WERI-Rb-1 (cell line): ENCODE results near the gene BARHL1.
A peak's percentile ranks its signal among the peaks of the same experiment; 100 is the strongest.

ENCODE experiments used
- DNase-seq: peaks from one replicate; pipeline ENCODE4 v3.0.0-alpha.2; 2020
- H3K27ac ChIP-seq: fragments of 250-450 bp; sonication (Bioruptor Pico); 2 replicates; pipeline ENCODE4 v1.5.1; 2020; ENCODE audit warnings: mild to moderate bottlenecking, moderate library complexity
- H3K27me3 ChIP-seq: fragments of 250-450 bp; sonication (Bioruptor Pico); 2 replicates; pipeline ENCODE4 v1.5.1; 2021; ENCODE audit warnings: mild to moderate bottlenecking, low read depth, moderate library complexity; ENCODE audit not compliant: insufficient read depth, severe bottlenecking
- H3K36me3 ChIP-seq: fragments of 250-450 bp; sonication (Bioruptor Pico); 2 replicates; pipeline ENCODE4 v1.5.1; 2020; ENCODE audit warnings: mild to moderate bottlenecking, moderate library complexity
- H3K4me3 ChIP-seq: 2 replicates; pipeline ENCODE4 v1.5.1; 2011; ENCODE audit warnings: low read depth, mild to moderate bottlenecking, control low read depth, low read length
- H3K9me3 ChIP-seq: fragments of 250-450 bp; sonication (Bioruptor Pico); 2 replicates; pipeline ENCODE4 v1.5.1; 2021; ENCODE audit warnings: mild to moderate bottlenecking, moderate library complexity; ENCODE audit not compliant: severe bottlenecking
- CTCF ChIP-seq: IDR thresholded peaks from 2 replicates; pipeline ENCODE4 v1.5.1; 2011; ENCODE audit warnings: low read depth, mild to moderate bottlenecking, control low read depth, inconsistent platforms, low read length

Gene BARHL1

GRCh38 chr9:132582276-132582785 lies at the start of gene BARHL1:
Gene BARHL1, plus strand, starts transcription at chr9:132582606. Its CDS starts 192 bp downstream, at chr9:132582798.
- no peak for TF ChIP-seq CTCF
- no peak for DNase-seq
- H3K4me3 ChIP-seq = peak within 1 kb of the TSS; percentile 14

GRCh38 chr9:132534832-132535231 lies 47.6 kb upstream of the BARHL1 start:
- Histone ChIP-seq H3K27ac (no peak overlapping the region), H3K9me3 (peaks cover 11% of the 10 kb centered on the region), H3K27me3 (no peaks in the 10 kb centered on the region), H3K4me3 (no peak overlapping the region), H3K36me3 (no peaks in the 10 kb centered on the region)
- no peak for TF ChIP-seq CTCF
- DNase-seq = no peak

More at GRCh38 chr9:132582276-132582785, at the start of gene BARHL1:
- H3K27me3 ChIP-seq = peaks cover 99% of the 10 kb centered on the region
- peaks cover 4% of the 10 kb centered on the region for H3K9me3 ChIP-seq
- H3K27ac ChIP-seq = no peak within 1 kb of the TSS
- H3K36me3 ChIP-seq = no peaks in the 10 kb centered on the region

- no peaks in the 10 kb centered on the region for H3K27me3 ChIP-seq
- H3K9me3 ChIP-seq = peaks cover 11% of the 10 kb centered on the region
- no peaks in the 10 kb centered on the region for H3K36me3 ChIP-seq
- H3K4me3 ChIP-seq = no peak overlapping the region
- no peak for TF ChIP-seq CTCF
- no peak for DNase-seq
- no peak overlapping the region for H3K27ac ChIP-seq
These were observed 46.3 kb upstream of the BARHL1 start for GRCh38 chr9:132536124-132536523.

- TF ChIP-seq CTCF = no peak
- no peaks in the 10 kb centered on the region for H3K27me3 ChIP-seq
- no peak overlapping the region for H3K27ac ChIP-seq
- no peak for DNase-seq
- peaks cover 11% of the 10 kb centered on the region for H3K9me3 ChIP-seq
- H3K4me3 ChIP-seq = no peak overlapping the region
- H3K36me3 ChIP-seq = no peaks in the 10 kb centered on the region
These were observed 45.1 kb upstream of the BARHL1 start for GRCh38 chr9:132537352-132537751.

GRCh38 chr9:132538071-132538470 lies 44.3 kb upstream of the BARHL1 start:
- no peak for TF ChIP-seq CTCF
- H3K27me3 ChIP-seq = no peaks in the 10 kb centered on the region
- DNase-seq = no peak
- no peak overlapping the region for H3K4me3 ChIP-seq
- H3K9me3 ChIP-seq = peaks cover 7% of the 10 kb centered on the region
- H3K27ac ChIP-seq = no peak overlapping the region
- no peaks in the 10 kb centered on the region for H3K36me3 ChIP-seq

- no peaks in the 10 kb centered on the region for H3K36me3 ChIP-seq
These were observed 43.3 kb upstream of the BARHL1 start for GRCh38 chr9:132539096-132539495.

More at GRCh38 chr9:132539096-132539495, 43.3 kb upstream of the BARHL1 start:
- Histone ChIP-seq H3K27ac (no peak overlapping the region), H3K27me3 (no peaks in the 10 kb centered on the region), H3K4me3 (no peak overlapping the region), H3K9me3 (peaks cover 7% of the 10 kb centered on the region)
- TF ChIP-seq CTCF = no peak
- DNase-seq = no peak
